ENCODE data around the gene SLC29A3. TPM values are rescaled to one million over a fixed set of nuclear protein-coding genes. Genes with fewer than 3 reads are reported as not detected.

The SLC29A3 gene
- total RNA-seq, 2 experiments from 2014 or later: 2.3 to 2.5 TPM

- no peak overlapping the region for H3K27ac Mint-ChIP-seq
- peaks cover 13% of the 10 kb centered on the region for H3K36me3 Mint-ChIP-seq (ENCODE audit: low read depth)
- Histone ChIP-seq H3K27me3 (ENCODE audit: control insufficient read depth in 1 of 2, insufficient read depth in 2 of 2, low read length in 2 of 2) (no peaks in the 10 kb centered on the region), H3K27ac (ENCODE audit: low read depth in 1 of 2, low read length in 2 of 2) (no peak overlapping the region), H3K9me3 (ENCODE audit: control insufficient read depth in 1 of 2, insufficient read depth in 1 of 2, low read length in 2 of 2) (no peaks in the 10 kb centered on the region), H3K4me1 (ENCODE audit: insufficient read depth, low read length) (peaks cover 4% of the 10 kb centered on the region), H3K36me3 (ENCODE audit: insufficient read depth, low read length) (peaks cover 11% of the 10 kb centered on the region), H3K4me3 (ENCODE audit: low read length) (no peak overlapping the region)
- intact Hi-C loops (cut with DNase I, micrococcal nuclease): no loop called here
- no peaks in the 10 kb centered on the region for H3K9me3 Mint-ChIP-seq
- ChIA-PET POLR2A (no interaction called here), CTCF (no interaction called here)
- no peaks in the 10 kb centered on the region for H3K27me3 Mint-ChIP-seq
- TF ChIP-seq CTCF (IDR thresholded peaks at IDR 0.05): no peak
- no peak overlapping the region for H3K4me3 Mint-ChIP-seq
- H3K4me1 Mint-ChIP-seq (ENCODE audit: low read depth): no peaks in the 10 kb centered on the region
- DNase-seq: no peak
- no peak for ATAC-seq (ENCODE audit: poor library complexity)
Measured at GRCh38 chr10:71342573-71343391, 23.7 kb downstream of the SLC29A3 start.

- Histone ChIP-seq H3K4me1 (ENCODE audit: insufficient read depth, low read length) (peaks cover 4% of the 10 kb centered on the region), H3K27ac (ENCODE audit: low read depth in 1 of 2, low read length in 2 of 2) (no peak overlapping the region), H3K9me3 (ENCODE audit: control insufficient read depth in 1 of 2, insufficient read depth in 1 of 2, low read length in 2 of 2) (no peaks in the 10 kb centered on the region), H3K36me3 (ENCODE audit: insufficient read depth, low read length) (peaks cover 11% of the 10 kb centered on the region), H3K27me3 (ENCODE audit: control insufficient read depth in 1 of 2, insufficient read depth in 2 of 2, low read length in 2 of 2) (no peaks in the 10 kb centered on the region), H3K4me3 (ENCODE audit: low read length) (no peak overlapping the region)
- Mint-ChIP-seq H3K27ac (no peak overlapping the region), H3K9me3 (no peaks in the 10 kb centered on the region), H3K4me1 (ENCODE audit: low read depth) (no peaks in the 10 kb centered on the region), H3K27me3 (no peaks in the 10 kb centered on the region), H3K4me3 (no peak overlapping the region), H3K36me3 (ENCODE audit: low read depth) (peaks cover 13% of the 10 kb centered on the region)
- ChIA-PET POLR2A (no interaction called here), CTCF (no interaction called here)
- no peak for TF ChIP-seq CTCF (IDR thresholded peaks at IDR 0.05)
- intact Hi-C loops (cut with DNase I, micrococcal nuclease): no loop called here
- ATAC-seq (ENCODE audit: poor library complexity) (no peak), DNase-seq (peak in 2 of 14 experiments; percentile 24 to 40)
Measured at GRCh38 chr10:71343392-71343773, 24.3 kb downstream of the SLC29A3 start.

GRCh38 chr10:71344154-71344925 is 25.3 kb downstream of the SLC29A3 start:
- ATAC-seq (ENCODE audit: poor library complexity) (no peak), DNase-seq (no peak)
- peaks cover 14% of the 10 kb centered on the region for H3K36me3 Mint-ChIP-seq (ENCODE audit: low read depth)
- peaks cover 7% of the 10 kb centered on the region for H3K36me3 ChIP-seq (ENCODE audit: insufficient read depth, low read length)
- no peaks in the 10 kb centered on the region for H3K27me3 ChIP-seq (ENCODE audit: control insufficient read depth in 1 of 2, insufficient read depth in 2 of 2, low read length in 2 of 2)
- intact Hi-C loops (cut with DNase I, micrococcal nuclease): no loop called here
- H3K27ac Mint-ChIP-seq: no peak overlapping the region
- H3K9me3 Mint-ChIP-seq: no peaks in the 10 kb centered on the region
- no peak overlapping the region for H3K27ac ChIP-seq (ENCODE audit: low read depth in 1 of 2, low read length in 2 of 2)
- H3K27me3 Mint-ChIP-seq: no peaks in the 10 kb centered on the region
- CTCF ChIA-PET: no interaction called here
- no peaks in the 10 kb centered on the region for H3K4me1 Mint-ChIP-seq (ENCODE audit: low read depth)
- no peak for TF ChIP-seq CTCF (IDR thresholded peaks at IDR 0.05)
- peaks cover 4% of the 10 kb centered on the region for H3K4me1 ChIP-seq (ENCODE audit: insufficient read depth, low read length)
- H3K4me3 ChIP-seq (ENCODE audit: low read length): no peak overlapping the region
- POLR2A ChIA-PET: interaction anchor here (0.6 kb wide), 1 partner anchor 206 kb away, joined by 3 read pairs; no protein-coding TSS in a partner anchor
- H3K9me3 ChIP-seq (ENCODE audit: control insufficient read depth in 1 of 2, insufficient read depth in 1 of 2, low read length in 2 of 2): no peaks in the 10 kb centered on the region
- H3K4me3 Mint-ChIP-seq: no peak overlapping the region
